GM21529 (cell line): ENCODE results near the gene OR4D5.

ENCODE experiments used
- ATAC-seq: cut with Tn5 transposase; IDR thresholded peaks from one replicate; pipeline ENCODE4 v1.9.1; 2021; ENCODE audit not compliant: unreplicated experiment

The OR4D5 gene

DNA sequence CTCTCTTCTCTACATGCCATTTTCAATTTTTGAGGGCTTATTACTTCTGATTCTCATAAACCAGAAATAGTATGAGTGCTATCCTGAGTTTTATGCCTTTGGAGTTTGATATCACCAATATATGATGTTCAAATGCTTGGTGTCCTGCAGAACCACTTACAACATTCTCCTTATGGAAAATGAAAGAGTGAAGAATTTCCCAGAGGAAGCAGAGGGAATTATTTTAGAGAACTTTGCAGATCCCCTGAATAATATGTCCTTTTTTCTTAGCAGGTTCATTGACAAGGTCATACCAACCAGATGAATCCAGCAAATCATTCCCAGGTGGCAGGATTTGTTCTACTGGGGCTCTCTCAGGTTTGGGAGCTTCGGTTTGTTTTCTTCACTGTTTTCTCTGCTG, at the start of gene OR4D5:
TSS of gene OR4D5 (plus strand) at position 301 of the 400 bp plus-strand sequence. CDS start at position 301, 0 bp downstream.
- no peak for ATAC-seq

DNA sequence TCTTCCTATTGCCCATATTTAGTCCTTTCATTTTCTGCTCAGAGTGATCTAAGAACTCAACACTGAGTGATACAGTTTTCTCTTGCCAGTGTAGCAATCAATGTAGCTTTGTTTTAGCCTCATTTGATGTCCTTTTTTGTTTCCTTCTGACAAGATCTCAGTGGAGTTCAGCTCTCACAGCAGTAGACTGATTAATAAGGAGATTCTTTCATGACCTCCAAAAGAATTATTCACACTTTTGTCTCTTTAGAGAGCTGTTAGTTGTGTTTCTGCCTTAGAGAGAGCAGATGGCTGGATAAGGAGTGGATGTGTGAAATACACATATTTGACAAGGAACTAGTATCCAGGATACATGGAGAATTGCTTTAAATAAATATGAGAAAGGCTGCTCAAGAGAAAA, 47.4 kb upstream of the OR4D5 start:
- no peak for ATAC-seq

- no peak for ATAC-seq
Observed at GRCh38 chr11:123899792-123900191, 39.6 kb upstream of the OR4D5 start.

GRCh38 chr11:123901867-123902266, 37.5 kb upstream of the OR4D5 start, which contains the start of gene OR8D4:
OR8D4 (plus strand) TSS chr11:123902167; CDS start chr11:123906432, 4,265 bp downstream.
- no peak for ATAC-seq

DNA sequence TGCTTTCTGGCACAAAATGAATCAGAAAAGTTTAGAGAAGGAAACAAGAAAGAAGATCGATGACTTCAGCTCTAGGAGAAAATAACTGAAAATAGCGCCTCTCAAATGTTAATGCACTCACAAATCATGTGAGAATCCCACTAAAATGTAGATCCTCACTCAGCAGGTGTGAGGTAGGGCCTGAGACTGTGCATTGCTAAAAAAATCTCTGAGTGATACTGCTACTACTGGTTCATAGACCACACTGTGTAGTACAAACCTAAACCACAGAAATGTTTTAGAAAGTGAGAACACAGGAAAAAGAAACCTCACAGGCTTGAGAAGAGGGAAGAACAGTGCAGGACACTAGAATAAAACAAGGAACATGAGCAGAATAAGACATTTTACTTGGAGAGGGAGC, 35.5 kb upstream of the OR4D5 start:
- peak; percentile 96 for ATAC-seq

- no peak for ATAC-seq
Observed at GRCh38 chr11:123904932-123905331, 34.5 kb upstream of the OR4D5 start.

DNA sequence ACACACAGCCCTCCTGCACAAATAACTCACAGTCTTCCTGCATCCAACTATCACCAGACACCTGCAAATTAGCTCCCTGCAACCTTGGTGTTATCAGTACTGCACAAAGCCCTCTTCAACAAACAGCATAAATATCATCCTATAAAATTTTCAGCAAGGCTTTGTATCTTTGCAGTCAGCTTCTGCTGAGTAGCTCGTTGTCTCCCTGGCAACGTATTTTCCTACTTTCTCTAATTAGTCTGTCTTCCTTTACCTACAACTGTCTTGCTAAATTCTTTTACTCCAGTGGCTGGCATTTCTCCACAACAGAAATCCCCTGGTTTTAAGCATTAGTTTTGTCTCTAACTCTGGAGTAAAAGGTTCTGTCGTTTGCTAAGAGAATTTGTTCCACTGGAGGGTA, 33.6 kb upstream of the OR4D5 start:
- ATAC-seq = no peak

DNA sequence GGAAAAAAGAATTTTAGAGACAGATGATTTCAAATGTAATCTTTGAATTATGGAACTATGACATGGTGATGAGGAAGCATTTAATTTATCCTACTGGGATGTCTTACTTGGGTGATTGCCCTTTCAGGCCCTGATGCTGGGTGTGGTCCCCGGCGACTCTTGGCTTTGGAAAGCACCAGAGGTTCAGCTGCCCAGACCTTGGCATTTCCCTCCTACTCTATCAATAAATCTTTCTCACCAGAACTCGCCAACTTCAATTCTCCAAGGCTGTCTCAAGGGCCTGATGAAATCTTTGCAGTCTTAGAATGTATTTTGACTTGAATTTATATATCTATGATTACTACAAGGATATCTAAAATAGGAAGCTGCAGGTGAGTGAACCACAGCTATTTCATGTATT, 18.5 kb upstream of the OR4D5 start:
- no peak for ATAC-seq

- no peak for ATAC-seq
Observed at GRCh38 chr11:123924027-123924426, 15.4 kb upstream of the OR4D5 start.

DNA sequence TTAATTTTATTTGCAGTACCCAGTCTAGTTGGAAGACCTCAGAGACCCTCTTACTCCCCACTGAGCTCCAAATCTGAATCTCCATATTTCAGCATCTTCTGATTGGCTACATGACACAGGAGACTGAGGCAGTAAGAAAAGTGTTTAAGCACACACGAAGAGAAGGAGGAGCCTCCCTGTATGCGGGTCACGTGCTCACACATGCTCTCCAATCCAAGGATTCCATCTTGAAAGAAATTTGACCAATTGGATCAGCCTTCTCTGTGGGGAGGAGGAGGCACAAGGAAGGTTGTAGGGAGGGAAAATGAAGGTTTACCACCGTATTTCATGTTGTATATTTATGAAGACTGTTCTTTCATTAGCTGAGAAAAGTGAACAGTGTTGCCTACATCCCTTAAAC, 3.0 kb downstream of the OR4D5 start:
- ATAC-seq = no peak

- no peak for ATAC-seq
Observed at GRCh38 chr11:123943738-123944137, 4.3 kb downstream of the OR4D5 start, which contains the start of gene OR6T1. OR6T1 (minus strand) TSS chr11:123943838; CDS start chr11:123943838, 0 bp downstream.

- ATAC-seq = no peak
Observed at GRCh38 chr11:123945132-123945531, 5.7 kb downstream of the OR4D5 start.

DNA sequence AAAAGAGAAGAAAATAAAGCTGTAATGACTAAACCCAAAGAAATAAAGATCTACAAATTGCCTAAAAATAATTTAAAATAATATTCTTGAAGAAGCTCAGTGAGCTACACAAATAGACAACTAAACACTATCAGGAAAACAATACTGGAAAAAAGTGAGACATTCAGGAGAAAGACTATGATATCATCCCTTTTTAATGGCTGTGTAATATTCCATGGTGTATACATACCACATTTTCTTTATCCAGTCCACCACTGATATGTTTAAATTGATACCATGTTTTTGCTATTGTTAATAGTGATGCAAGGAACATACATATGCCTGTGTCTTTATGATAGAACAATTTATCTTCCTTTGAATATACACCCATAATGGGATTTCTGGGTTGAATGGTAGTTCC, 17.3 kb downstream of the OR4D5 start:
- no peak for ATAC-seq

DNA sequence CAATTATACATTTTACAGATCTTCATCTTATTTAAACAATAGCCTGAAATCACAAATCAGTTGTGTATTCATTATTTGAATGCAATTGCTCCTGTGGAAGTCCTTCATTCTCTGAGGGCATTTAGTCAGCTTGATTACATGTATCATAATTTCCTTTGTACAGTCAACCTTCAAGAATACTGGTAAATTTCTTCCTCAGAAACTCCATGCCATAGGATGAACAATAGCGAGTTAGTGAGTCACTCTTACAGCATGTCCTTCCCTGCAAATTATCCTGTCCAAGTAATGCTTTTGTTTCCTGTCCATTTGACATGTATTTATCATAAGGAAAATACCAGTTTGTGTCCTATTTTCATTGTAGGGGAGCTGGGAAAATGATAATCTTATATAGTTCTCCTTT, 34.4 kb downstream of the OR4D5 start:
- ATAC-seq = no peak

- no peak for ATAC-seq
Observed at GRCh38 chr11:123976770-123977560, 37.5 kb downstream of the OR4D5 start.

DNA sequence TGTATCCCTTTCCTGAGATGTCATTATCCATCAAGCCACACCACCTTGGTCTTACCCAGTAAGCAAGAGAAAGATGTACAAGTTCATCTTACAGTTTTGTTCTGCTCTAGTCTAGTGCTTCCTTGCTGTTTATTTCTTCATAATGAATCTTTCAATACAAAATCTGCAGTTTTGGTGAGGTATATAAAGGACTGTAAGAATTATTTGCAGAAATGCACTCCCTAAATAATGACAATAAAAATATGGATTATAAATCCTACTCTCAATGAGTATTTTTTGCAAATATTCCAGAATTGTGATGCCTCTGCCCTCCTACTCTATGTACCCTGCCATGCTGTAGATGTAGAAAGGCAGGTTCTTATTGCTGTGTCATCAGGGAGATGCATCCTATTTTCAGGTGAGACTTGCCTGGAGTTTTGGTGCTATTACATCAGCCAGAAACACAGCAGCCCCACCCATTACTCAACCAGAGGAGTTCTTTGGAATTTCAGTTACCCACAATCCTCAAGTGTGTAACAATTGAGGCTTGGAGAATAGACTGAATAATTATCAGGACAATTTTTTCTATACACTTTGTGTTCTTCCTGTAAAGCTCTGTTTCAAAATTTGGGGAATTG, 38.4 kb downstream of the OR4D5 start, which contains the start of gene OR10S1:
TSS of gene OR10S1 (minus strand) at position 51 of the 617 bp plus-strand sequence. CDS start 117 bp downstream, outside the sequence.
- no peak for ATAC-seq

DNA sequence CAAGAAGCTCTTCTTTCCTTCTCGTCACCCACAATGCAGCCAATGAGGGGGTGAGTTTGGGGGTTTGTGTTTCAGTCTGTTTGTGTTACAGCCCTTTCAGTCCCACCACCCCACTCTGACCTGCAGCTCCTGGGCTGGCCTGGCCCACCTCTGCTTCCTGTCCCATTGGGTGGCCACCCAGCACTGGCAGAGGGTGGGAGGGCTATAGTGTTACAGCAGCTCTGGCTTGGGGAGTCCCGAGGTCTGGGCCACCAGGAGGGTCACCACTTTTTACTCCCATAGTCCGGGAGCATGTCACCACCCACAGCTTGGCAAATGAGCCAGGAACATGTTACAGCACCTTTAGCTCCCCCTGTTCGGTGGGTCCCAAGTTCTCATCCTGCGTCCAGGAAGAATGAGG, 39.9 kb downstream of the OR4D5 start:
- no peak for ATAC-seq
